Muscle layer of duodenum (tissue), 2 donors: Measurements from ENCODE around the gene CRABP1.
A peak's percentile ranks its signal among the peaks of the same experiment; 100 is the strongest.
"Not testable (repeated sequence)": the region's sequence is repeated elsewhere in the genome, so short reads cannot be mapped to it uniquely, and the experiment has no call there.

Experiments
- H3K27ac ChIP-seq: one replicate; pipeline ENCODE4 v1.7.0; 2013; ENCODE audit warnings: mild to moderate bottlenecking, low read length
- H3K27me3 ChIP-seq: one replicate; pipeline ENCODE4 v1.7.0; 2013; ENCODE audit warnings: low read depth, mild to moderate bottlenecking, control low read depth, low read length
- H3K36me3 ChIP-seq, 2 donors: one replicate each; pipeline ENCODE4 v1.7.0; 2013; ENCODE audit warnings: low read length in 2 of 2, control low read depth in 1 of 2, mild to moderate bottlenecking in 1 of 2; ENCODE audit not compliant: insufficient read depth in 2 of 2, control insufficient read depth in 1 of 2
- H3K4me1 ChIP-seq, 2 donors: one replicate each; pipeline ENCODE4 v1.7.0; 2013; ENCODE audit warnings: low read length in 2 of 2, mild to moderate bottlenecking in 2 of 2, control low read depth in 1 of 2, moderate library complexity in 1 of 2; ENCODE audit not compliant: insufficient read depth in 2 of 2, control insufficient read depth in 1 of 2
- H3K4me3 ChIP-seq, 2 donors: one replicate each; pipeline ENCODE4 v1.7.0; 2013; ENCODE audit warnings: low read length in 2 of 2, low read depth in 1 of 2, mild to moderate bottlenecking in 1 of 2
- H3K9me3 ChIP-seq, 2 donors: one replicate each; pipeline ENCODE4 v1.7.0; 2013; ENCODE audit warnings: low read length in 2 of 2, control low read depth in 1 of 2, mild to moderate bottlenecking in 1 of 2; ENCODE audit not compliant: control insufficient read depth in 1 of 2
- donor health status: healthy.

Gene CRABP1

GRCh38 chr15:78365917-78366316, 25.8 kb downstream of the CRABP1 start:
- H3K4me1 ChIP-seq = peaks cover 0 to 5% of the 10 kb centered on the region in 2 donors
- H3K27me3 ChIP-seq = no peaks in the 10 kb centered on the region
- no peak overlapping the region for H3K4me3 ChIP-seq
- H3K9me3 ChIP-seq = no peaks in the 10 kb centered on the region
- no peak overlapping the region for H3K27ac ChIP-seq
- H3K36me3 ChIP-seq = no peaks in the 10 kb centered on the region

- no peaks in the 10 kb centered on the region for H3K27me3 ChIP-seq
- no peaks in the 10 kb centered on the region for H3K9me3 ChIP-seq
- H3K4me1 ChIP-seq = peaks cover 0 to 5% of the 10 kb centered on the region in 2 donors
- H3K27ac ChIP-seq = no peak overlapping the region
- no peaks in the 10 kb centered on the region for H3K36me3 ChIP-seq
- no peak overlapping the region for H3K4me3 ChIP-seq
Observed at GRCh38 chr15:78366342-78366741, 26.2 kb downstream of the CRABP1 start.

GRCh38 chr15:78368651-78369050, 28.5 kb downstream of the CRABP1 start:
- Histone ChIP-seq H3K36me3 (no peaks in the 10 kb centered on the region), H3K4me1 (peaks cover 0 to 5% of the 10 kb centered on the region in 2 donors), H3K27me3 (no peaks in the 10 kb centered on the region), H3K9me3 (no peaks in the 10 kb centered on the region), H3K4me3 (no peak overlapping the region), H3K27ac (no peak overlapping the region)

- Histone ChIP-seq H3K36me3 (no peaks in the 10 kb centered on the region), H3K4me1 (peaks cover 0 to 5% of the 10 kb centered on the region in 2 donors), H3K27me3 (no peaks in the 10 kb centered on the region), H3K4me3 (no peak overlapping the region), H3K9me3 (no peaks in the 10 kb centered on the region), H3K27ac (no peak overlapping the region)
Observed at GRCh38 chr15:78369161-78369560, 29.0 kb downstream of the CRABP1 start.

- H3K4me1 ChIP-seq = peaks cover 0 to 5% of the 10 kb centered on the region in 2 donors
- no peaks in the 10 kb centered on the region for H3K9me3 ChIP-seq
- H3K27me3 ChIP-seq = no peaks in the 10 kb centered on the region
- no peak overlapping the region for H3K27ac ChIP-seq
- H3K36me3 ChIP-seq = no peaks in the 10 kb centered on the region
- no peak overlapping the region for H3K4me3 ChIP-seq
Observed at GRCh38 chr15:78370013-78370412, 29.9 kb downstream of the CRABP1 start.

- Histone ChIP-seq H3K27me3 (no peaks in the 10 kb centered on the region), H3K4me3 (no peak overlapping the region)
Observed at GRCh38 chr15:78372880-78373279, 32.7 kb downstream of the CRABP1 start.

GRCh38 chr15:78374436-78375393, 34.6 kb downstream of the CRABP1 start:
- H3K27ac ChIP-seq = peak overlapping the region; percentile 67
- H3K4me3 ChIP-seq = no peak overlapping the region
- H3K9me3 ChIP-seq = no peaks in the 10 kb centered on the region
- H3K36me3 ChIP-seq = no peaks in the 10 kb centered on the region
- H3K4me1 ChIP-seq = no peaks in the 10 kb centered on the region
- H3K27me3 ChIP-seq = no peaks in the 10 kb centered on the region

More at GRCh38 chr15:78372880-78373279, 32.7 kb downstream of the CRABP1 start:
- Histone ChIP-seq H3K36me3 (no peaks in the 10 kb centered on the region), H3K4me1 (no peaks in the 10 kb centered on the region), H3K9me3 (no peaks in the 10 kb centered on the region), H3K27ac (no peak overlapping the region)

GRCh38 chr15:78380143-78380542, 40.0 kb downstream of the CRABP1 start:
- H3K36me3 ChIP-seq, H3K27me3 ChIP-seq, H3K4me3 ChIP-seq, H3K9me3 ChIP-seq, H3K27ac ChIP-seq, H3K4me1 ChIP-seq: not testable (repeated sequence)

- Histone ChIP-seq H3K27me3 (no peaks in the 10 kb centered on the region), H3K27ac (no peak overlapping the region), H3K4me1 (no peaks in the 10 kb centered on the region), H3K4me3 (no peak overlapping the region), H3K9me3 (no peaks in the 10 kb centered on the region), H3K36me3 (no peaks in the 10 kb centered on the region)
Observed at GRCh38 chr15:78382114-78382880, 42.1 kb downstream of the CRABP1 start.

- Histone ChIP-seq H3K27ac (no peak overlapping the region), H3K27me3 (no peaks in the 10 kb centered on the region), H3K9me3 (no peaks in the 10 kb centered on the region), H3K4me3 (no peak overlapping the region), H3K4me1 (no peaks in the 10 kb centered on the region), H3K36me3 (no peaks in the 10 kb centered on the region)
Observed at GRCh38 chr15:78384651-78385050, 44.5 kb downstream of the CRABP1 start.

GRCh38 chr15:78387246-78388037, 47.3 kb downstream of the CRABP1 start:
- Histone ChIP-seq H3K36me3 (no peaks in the 10 kb centered on the region), H3K27me3 (no peaks in the 10 kb centered on the region), H3K4me1 (no peaks in the 10 kb centered on the region), H3K9me3 (no peaks in the 10 kb centered on the region), H3K4me3 (no peak overlapping the region), H3K27ac (no peak overlapping the region)
